Fibroblast of lung (primary cell): ENCODE measurements around the gene SGCD.

Experiments used
- CTCF ChIP-seq, 2 donors: IDR thresholded peaks in 1 of 2; conservative IDR thresholded peaks in 1 of 2; 1 replicate in 1 of 2; 2 replicates in 1 of 2; pipeline ENCODE4 v1.5.1; 2011 to 2012; ENCODE audit warnings: low read length in 2 of 2, control low read depth in 1 of 2, inconsistent platforms in 1 of 2, low read depth in 1 of 2, mild to moderate bottlenecking in 1 of 2
- EZH2 ChIP-seq: IDR thresholded peaks from 2 replicates; pipeline ENCODE4 v1.5.1; 2012; ENCODE audit warnings: low read length, control low read depth, mild to moderate bottlenecking; ENCODE audit errors: missing control alignments

- TF ChIP-seq EZH2 (no peak), CTCF (conservative IDR thresholded peaks at IDR 0.05 in 1 of 2, IDR thresholded peaks at IDR 0.05 in 1 of 2; ENCODE audit: low read depth in 1 of 2, low read length in 2 of 2) (no peak)
Measured at GRCh38 chr5:156456857-156457256, 129.9 kb downstream of the SGCD start.
